Panc1 (cell line): ENCODE results near the gene BTN2A1.

Experiments used
- CTCF ChIP-seq: fragments of 450-650 bp; IDR thresholded peaks from 2 replicates; pipeline ENCODE4 v1.5.1; 2017; ENCODE audit warnings: mild to moderate bottlenecking
- POLR2AphosphoS5 ChIP-seq: IDR thresholded peaks from 2 replicates; pipeline ENCODE4 v1.6.1; 2012; ENCODE audit warnings: mild to moderate bottlenecking, low read depth, low read length, moderate library complexity
- TF ChIP-seq, protein P1 (sequence below), 2 experiments: IDR thresholded peaks; 2 replicates each; pipeline ENCODE4 v1.6.1; 2011 to 2012; ENCODE audit warnings: low read depth in 2 of 2, control low read depth in 1 of 2, low read length in 1 of 2, mild to moderate bottlenecking in 1 of 2, moderate library complexity in 1 of 2; ENCODE audit not compliant: insufficient read depth in 1 of 2

DNA sequence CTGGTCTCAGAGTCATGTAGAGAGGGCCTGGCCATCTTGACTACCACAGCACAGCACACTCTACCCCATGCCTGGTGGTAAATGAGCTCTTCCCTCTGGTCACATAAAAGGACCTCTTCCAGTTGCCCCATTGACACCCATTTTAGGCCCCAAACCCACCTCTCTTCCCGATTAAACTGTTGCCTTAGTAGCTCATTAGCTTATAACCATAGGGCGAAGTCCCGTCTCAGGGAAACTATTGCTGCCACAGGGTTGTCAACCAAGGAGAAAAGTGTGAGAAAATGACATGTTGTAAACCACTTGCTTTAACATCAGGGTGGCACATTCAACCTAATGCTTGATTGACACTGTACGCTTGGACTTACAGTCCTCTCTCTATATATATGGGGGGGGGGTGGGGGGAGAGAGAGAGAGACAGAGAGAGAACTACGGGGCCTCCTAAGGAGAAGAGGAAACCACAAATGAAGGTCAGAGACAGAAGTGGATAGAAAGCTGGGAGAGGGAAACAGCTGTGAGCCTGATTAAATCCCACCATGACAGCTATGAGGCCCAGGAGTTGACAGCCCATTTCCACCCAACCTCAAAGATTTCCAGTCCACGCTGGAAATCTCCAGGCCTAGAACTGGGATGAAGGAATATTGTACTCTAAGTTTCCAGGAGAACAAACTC is 27.5 kb downstream of the BTN2A1 start:
- TF ChIP-seq CTCF, result no peak
- TF ChIP-seq, protein P1, sequence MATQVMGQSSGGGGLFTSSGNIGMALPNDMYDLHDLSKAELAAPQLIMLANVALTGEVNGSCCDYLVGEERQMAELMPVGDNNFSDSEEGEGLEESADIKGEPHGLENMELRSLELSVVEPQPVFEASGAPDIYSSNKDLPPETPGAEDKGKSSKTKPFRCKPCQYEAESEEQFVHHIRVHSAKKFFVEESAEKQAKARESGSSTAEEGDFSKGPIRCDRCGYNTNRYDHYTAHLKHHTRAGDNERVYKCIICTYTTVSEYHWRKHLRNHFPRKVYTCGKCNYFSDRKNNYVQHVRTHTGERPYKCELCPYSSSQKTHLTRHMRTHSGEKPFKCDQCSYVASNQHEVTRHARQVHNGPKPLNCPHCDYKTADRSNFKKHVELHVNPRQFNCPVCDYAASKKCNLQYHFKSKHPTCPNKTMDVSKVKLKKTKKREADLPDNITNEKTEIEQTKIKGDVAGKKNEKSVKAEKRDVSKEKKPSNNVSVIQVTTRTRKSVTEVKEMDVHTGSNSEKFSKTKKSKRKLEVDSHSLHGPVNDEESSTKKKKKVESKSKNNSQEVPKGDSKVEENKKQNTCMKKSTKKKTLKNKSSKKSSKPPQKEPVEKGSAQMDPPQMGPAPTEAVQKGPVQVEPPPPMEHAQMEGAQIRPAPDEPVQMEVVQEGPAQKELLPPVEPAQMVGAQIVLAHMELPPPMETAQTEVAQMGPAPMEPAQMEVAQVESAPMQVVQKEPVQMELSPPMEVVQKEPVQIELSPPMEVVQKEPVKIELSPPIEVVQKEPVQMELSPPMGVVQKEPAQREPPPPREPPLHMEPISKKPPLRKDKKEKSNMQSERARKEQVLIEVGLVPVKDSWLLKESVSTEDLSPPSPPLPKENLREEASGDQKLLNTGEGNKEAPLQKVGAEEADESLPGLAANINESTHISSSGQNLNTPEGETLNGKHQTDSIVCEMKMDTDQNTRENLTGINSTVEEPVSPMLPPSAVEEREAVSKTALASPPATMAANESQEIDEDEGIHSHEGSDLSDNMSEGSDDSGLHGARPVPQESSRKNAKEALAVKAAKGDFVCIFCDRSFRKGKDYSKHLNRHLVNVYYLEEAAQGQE (IDR thresholded peaks at IDR 0.05; ENCODE audit: insufficient read depth in 1 of 2, low read depth in 2 of 2, low read length in 1 of 2), result no peak
- no peak for TF ChIP-seq POLR2AphosphoS5
